Skeletal muscle satellite cell (primary cell): ENCODE results near the gene JMJD1C.
A peak's percentile ranks its signal among the peaks of the same experiment; 100 is the strongest.

Source experiments
- H3K27me3 ChIP-seq: 2 replicates; pipeline ENCODE4 v1.7.0; 2013; ENCODE audit warnings: low read length; ENCODE audit not compliant: control insufficient read depth, insufficient read depth
- H3K36me3 ChIP-seq: 2 replicates; pipeline ENCODE4 v1.7.0; 2013; ENCODE audit warnings: mild to moderate bottlenecking, control low read depth, low read length; ENCODE audit not compliant: insufficient read depth
- H3K4me1 ChIP-seq: 2 replicates; pipeline ENCODE4 v1.7.0; 2013; ENCODE audit warnings: low read length; ENCODE audit not compliant: control insufficient read depth, insufficient read depth
- H3K4me2 ChIP-seq: 2 replicates; pipeline ENCODE4 v1.7.0; 2013; ENCODE audit warnings: mild to moderate bottlenecking, low read length
- H3K4me3 ChIP-seq: 2 replicates; pipeline ENCODE4 v1.7.0; 2013; ENCODE audit warnings: low read length
- H3K9ac ChIP-seq: 2 replicates; pipeline ENCODE4 v1.7.0; 2013; ENCODE audit warnings: mild to moderate bottlenecking, low read depth, low read length, moderate library complexity
- H3K9me3 ChIP-seq: replicated peaks from 2 replicates; pipeline ENCODE4 v1.7.0; 2013; ENCODE audit warnings: mild to moderate bottlenecking, control low read depth, low read length

The JMJD1C gene

GRCh38 chr10:63273577-63273976, 192.2 kb downstream of the JMJD1C start:
- Histone ChIP-seq H3K9ac (no peak overlapping the region), H3K36me3 (no peaks in the 10 kb centered on the region), H3K4me3 (no peak overlapping the region), H3K4me2 (no peak overlapping the region), H3K9me3 (no peaks in the 10 kb centered on the region), H3K27me3 (no peaks in the 10 kb centered on the region), H3K4me1 (peaks cover 17% of the 10 kb centered on the region)

- Histone ChIP-seq H3K36me3 (no peaks in the 10 kb centered on the region), H3K4me1 (peaks cover 21% of the 10 kb centered on the region), H3K9ac (peak overlapping the region; percentile 92), H3K9me3 (no peaks in the 10 kb centered on the region), H3K4me3 (peak overlapping the region; percentile 74), H3K4me2 (peak overlapping the region; percentile 79), H3K27me3 (no peaks in the 10 kb centered on the region)
These were observed 196.8 kb downstream of the JMJD1C start for GRCh38 chr10:63268798-63269503.

GRCh38 chr10:63268149-63268797, 197.5 kb downstream of the JMJD1C start:
- H3K36me3 ChIP-seq = no peaks in the 10 kb centered on the region
- peak overlapping the region; percentile 79 for H3K4me2 ChIP-seq
- H3K4me3 ChIP-seq = peak overlapping the region; percentile 74
- H3K27me3 ChIP-seq = no peaks in the 10 kb centered on the region
- H3K9ac ChIP-seq = peak overlapping the region; percentile 92
- no peaks in the 10 kb centered on the region for H3K9me3 ChIP-seq
- peaks cover 21% of the 10 kb centered on the region for H3K4me1 ChIP-seq

GRCh38 chr10:63267414-63268148, 198.2 kb downstream of the JMJD1C start:
- H3K36me3 ChIP-seq = no peaks in the 10 kb centered on the region
- H3K4me3 ChIP-seq = peak overlapping the region; percentile 74
- peaks cover 25% of the 10 kb centered on the region for H3K4me1 ChIP-seq
- H3K9ac ChIP-seq = peak overlapping the region; percentile 92
- H3K4me2 ChIP-seq = peak overlapping the region; percentile 79
- H3K9me3 ChIP-seq = no peaks in the 10 kb centered on the region
- H3K27me3 ChIP-seq = no peaks in the 10 kb centered on the region

- Histone ChIP-seq H3K36me3 (peaks cover under 1% of the 10 kb centered on the region), H3K9ac (peak overlapping the region; percentile 92), H3K4me2 (peak overlapping the region; percentile 79), H3K4me3 (peak overlapping the region; percentile 74), H3K27me3 (no peaks in the 10 kb centered on the region), H3K4me1 (peaks cover 29% of the 10 kb centered on the region), H3K9me3 (no peaks in the 10 kb centered on the region)
These were observed 199.1 kb downstream of the JMJD1C start for GRCh38 chr10:63266391-63267316.

- H3K4me2 ChIP-seq = peak overlapping the region; percentile 79
- H3K9ac ChIP-seq = peak overlapping the region; percentile 92
- H3K4me3 ChIP-seq = peak overlapping the region; percentile 74
- H3K27me3 ChIP-seq = no peaks in the 10 kb centered on the region
- no peaks in the 10 kb centered on the region for H3K9me3 ChIP-seq
- peaks cover 28% of the 10 kb centered on the region for H3K4me1 ChIP-seq
- peaks cover 8% of the 10 kb centered on the region for H3K36me3 ChIP-seq
These were observed 200.0 kb downstream of the JMJD1C start for GRCh38 chr10:63265683-63266235.

GRCh38 chr10:63265222-63265617, 200.6 kb downstream of the JMJD1C start:
- peaks cover 14% of the 10 kb centered on the region for H3K36me3 ChIP-seq
- H3K4me1 ChIP-seq = peaks cover 22% of the 10 kb centered on the region
- H3K9me3 ChIP-seq = no peaks in the 10 kb centered on the region
- peak overlapping the region; percentile 79 for H3K4me2 ChIP-seq
- H3K4me3 ChIP-seq = peak overlapping the region; percentile 74
- peak overlapping the region; percentile 92 for H3K9ac ChIP-seq
- H3K27me3 ChIP-seq = no peaks in the 10 kb centered on the region

- H3K4me2 ChIP-seq = peak overlapping the region; percentile 79
- peak overlapping the region; percentile 74 for H3K4me3 ChIP-seq
- peaks cover 16% of the 10 kb centered on the region for H3K36me3 ChIP-seq
- H3K4me1 ChIP-seq = peaks cover 17% of the 10 kb centered on the region
- no peaks in the 10 kb centered on the region for H3K9me3 ChIP-seq
- no peaks in the 10 kb centered on the region for H3K27me3 ChIP-seq
- H3K9ac ChIP-seq = peak overlapping the region; percentile 92
These were observed 201.1 kb downstream of the JMJD1C start for GRCh38 chr10:63264617-63265221.

- no peak overlapping the region for H3K4me3 ChIP-seq
- peaks cover 20% of the 10 kb centered on the region for H3K4me1 ChIP-seq
- peak overlapping the region; percentile 15 for H3K4me2 ChIP-seq
- H3K36me3 ChIP-seq = peaks cover 16% of the 10 kb centered on the region
- no peaks in the 10 kb centered on the region for H3K9me3 ChIP-seq
- H3K27me3 ChIP-seq = no peaks in the 10 kb centered on the region
- no peak overlapping the region for H3K9ac ChIP-seq
These were observed 203.2 kb downstream of the JMJD1C start for GRCh38 chr10:63262430-63263073.

GRCh38 chr10:63261496-63261895, 204.3 kb downstream of the JMJD1C start:
- Histone ChIP-seq H3K36me3 (peaks cover 16% of the 10 kb centered on the region), H3K9me3 (no peaks in the 10 kb centered on the region), H3K4me2 (no peak overlapping the region), H3K4me3 (no peak overlapping the region), H3K27me3 (no peaks in the 10 kb centered on the region), H3K4me1 (peaks cover 23% of the 10 kb centered on the region), H3K9ac (no peak overlapping the region)
